Hematopoietic multipotent progenitor cell treated with erythropoietin and hydrocortisone succinate and interleukin-3 and kit ligand, for 8 days (in vitro differentiated cells): ENCODE results near the gene ZNF507.
"Not testable (repeated sequence)": the region's sequence is repeated elsewhere in the genome, so short reads cannot be mapped to it uniquely, and the experiment has no call there.

ENCODE experiments used
- DNase-seq: peaks from one replicate; pipeline ENCODE4 v3.0.0-alpha.2; 2015

ZNF507 gene

GRCh38 chr19:32368787-32369186 lies 23.4 kb downstream of the ZNF507 start:
- peak; percentile 72 for DNase-seq

GRCh38 chr19:32372726-32373517 lies 27.5 kb downstream of the ZNF507 start:
- no peak for DNase-seq

GRCh38 chr19:32373585-32374295 lies 28.3 kb downstream of the ZNF507 start:
- DNase-seq, result peak; percentile 31

- not testable (repeated sequence) for DNase-seq
These were observed 29.0 kb downstream of the ZNF507 start for GRCh38 chr19:32374362-32374761.

- DNase-seq, result peak; percentile 17
These were observed 31.7 kb downstream of the ZNF507 start for GRCh38 chr19:32377088-32377487.

- DNase-seq, result no peak
These were observed 34.9 kb downstream of the ZNF507 start for GRCh38 chr19:32380269-32380668.

- DNase-seq, result no peak
These were observed 42.4 kb downstream of the ZNF507 start for GRCh38 chr19:32387701-32388392.

- no peak for DNase-seq
These were observed 43.0 kb downstream of the ZNF507 start for GRCh38 chr19:32388393-32388855.

- DNase-seq, result no peak
These were observed 47.5 kb downstream of the ZNF507 start for GRCh38 chr19:32392901-32393300.

GRCh38 chr19:32396046-32396652 lies 50.7 kb downstream of the ZNF507 start:
- no peak for DNase-seq

- DNase-seq, result no peak
These were observed 52.3 kb downstream of the ZNF507 start for GRCh38 chr19:32397671-32398101.

GRCh38 chr19:32401992-32402391 lies 56.6 kb downstream of the ZNF507 start:
- DNase-seq, result no peak

GRCh38 chr19:32403291-32403995 lies 58.0 kb downstream of the ZNF507 start:
- no peak for DNase-seq

GRCh38 chr19:32404213-32404932 lies 59.0 kb downstream of the ZNF507 start:
- DNase-seq, result no peak

- peak; percentile 11 for DNase-seq
These were observed 59.6 kb downstream of the ZNF507 start for GRCh38 chr19:32404933-32405430.

- peak; percentile 92 for DNase-seq
These were observed 60.2 kb downstream of the ZNF507 start, which contains the start of gene DPY19L3 for GRCh38 chr19:32405431-32406160. Gene DPY19L3 (plus strand): TSS chr19:32405770. CDS start chr19:32408254, 2,484 bp downstream.

GRCh38 chr19:32406161-32407003 lies 61.0 kb downstream of the ZNF507 start:
- no peak for DNase-seq

GRCh38 chr19:32407004-32407992 lies 61.9 kb downstream of the ZNF507 start:
- no peak for DNase-seq
